ENCODE results near the gene VAV2. TPM values are rescaled to one million over a fixed set of nuclear protein-coding genes. Genes with fewer than 3 reads are reported as not detected.
A peak's percentile ranks its signal among the peaks of the same experiment; 100 is the strongest.

Gene VAV2
- total and polyA plus RNA-seq, 9 of the 15 experiments (the other 6 are each of a cell fraction or from before 2014, with no cell fraction given): 0.01 to 2.7 (median 1.0) TPM; not detected in 1

DNA sequence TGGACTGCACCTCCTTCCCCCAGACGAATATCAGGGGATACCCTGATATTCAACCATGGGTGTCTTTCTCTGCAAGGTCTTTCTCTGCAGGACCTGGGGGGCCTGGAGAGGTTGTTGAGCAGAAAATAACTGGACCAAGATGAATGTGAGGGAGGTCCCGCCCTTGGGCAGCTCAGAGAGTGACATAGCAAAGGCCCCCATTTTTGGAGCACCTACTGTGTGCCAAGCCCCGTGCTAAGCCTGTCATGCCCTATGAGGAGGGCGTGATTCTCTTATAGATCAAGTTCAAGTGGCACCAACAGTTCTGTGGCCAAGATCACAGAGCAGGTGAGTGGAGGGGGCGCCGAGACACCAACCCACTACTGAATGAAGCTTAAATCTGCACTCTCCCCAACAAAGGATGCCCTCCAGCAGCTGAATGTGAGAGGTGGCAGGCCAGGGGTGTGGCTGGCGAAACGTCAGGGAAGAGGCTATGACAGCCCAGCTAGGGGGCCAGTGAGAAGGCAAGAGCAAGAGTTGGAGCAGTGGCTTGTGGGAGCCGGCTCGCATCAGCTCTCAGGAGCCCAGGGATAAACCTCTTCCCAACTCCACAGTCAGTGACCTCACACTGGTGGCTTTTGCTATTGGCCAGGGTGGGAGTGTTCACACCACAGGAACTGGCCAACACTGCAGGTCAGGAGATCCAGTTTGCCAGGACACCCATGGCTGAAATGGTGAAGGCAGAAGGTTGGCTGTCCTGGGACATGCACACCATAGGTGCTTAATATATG, 259.3 kb downstream of the VAV2 start:
- Histone ChIP-seq H3K9ac (ENCODE audit: insufficient read depth in 1 of 2, low read depth in 2 of 2, low read length in 2 of 2) (no peak overlapping the region), H3K4me2 (ENCODE audit: insufficient read depth, low read length) (no peak overlapping the region), H3K27ac (ENCODE audit: extremely low read depth, low read depth, low read length) (no peak overlapping the region), H3K36me3 (ENCODE audit: control insufficient read depth, insufficient read depth, low read length) (no peaks in the 10 kb centered on the region), H4K20me1 (replicated peaks; ENCODE audit: control insufficient read depth, insufficient read depth, low read length) (peaks cover 8% of the 10 kb centered on the region; the same call in 1 of the 2 replicates), H3K9me1 (ENCODE audit: control insufficient read depth, insufficient read depth, low read length) (no peaks in the 10 kb centered on the region), H3K27me3 (ENCODE audit: control insufficient read depth in 2 of 2, insufficient read depth in 2 of 2, low read length in 2 of 2) (peaks cover 3 to 18% of the 10 kb centered on the region in 2 experiments; a peak in 4 of 5 replicates), H3K79me2 (ENCODE audit: control insufficient read depth, insufficient read depth, low read length) (no peaks in the 10 kb centered on the region), H2AFZ (ENCODE audit: low read depth, low read length) (no peak overlapping the region), H3K4me3 (no peak overlapping the region), H3K9me3 (replicated peaks; ENCODE audit: control insufficient read depth, insufficient read depth, low read depth, low read length) (no peaks in the 10 kb centered on the region), H3K4me1 (replicated peaks in 1 of 2; ENCODE audit: control insufficient read depth in 2 of 2, insufficient read depth in 2 of 2, low read length in 2 of 2) (peaks cover 0 to 13% of the 10 kb centered on the region in 2 experiments; a peak in 2 of 5 replicates)
- in situ Hi-C loops (cut with MboI) (loop anchor here (5.0 kb wide), 1 partner anchor 196 kb away; no protein-coding TSS in a partner anchor), intact Hi-C loops (cut with micrococcal nuclease) (no loop called here)
- ATAC-seq: peak; percentile 28; the same call in 1 of the 3 replicates
- BruUV-seq (replicated peaks): no TSS peak
- CTCF ChIA-PET (ENCODE audit: low intra/inter-chr PET ratio): no interaction called here
- no peak for FAIRE-seq
- 0% methylated on average over 10 of the region's 10 CpGs for WGBS (ENCODE audit: insufficient coverage, low coverage, missing lambda C conversion rate)
- TF ChIP-seq SREBF2 (CRISPR knock-in tag; IDR thresholded peaks at IDR 0.05) (no peak), KLF1 (tag; IDR thresholded peaks at IDR 0.05) (no peak), ZNF764 (CRISPR knock-in tag; IDR thresholded peaks at IDR 0.05; ENCODE audit: low read depth) (no peak), GATAD2A (IDR thresholded peaks at IDR 0.05) (no peak), NR1H2 (CRISPR knock-in tag; IDR thresholded peaks at IDR 0.05) (no peak), SPI1 (IDR thresholded peaks at IDR 0.05; ENCODE audit: borderline replicate concordance, low read depth, low read length) (no peak), HDAC2 (IDR thresholded peaks at IDR 0.05) (no peak), ZNF75A (CRISPR knock-in tag; IDR thresholded peaks at IDR 0.05) (no peak)
- TF ChIP-seq, protein P1, sequence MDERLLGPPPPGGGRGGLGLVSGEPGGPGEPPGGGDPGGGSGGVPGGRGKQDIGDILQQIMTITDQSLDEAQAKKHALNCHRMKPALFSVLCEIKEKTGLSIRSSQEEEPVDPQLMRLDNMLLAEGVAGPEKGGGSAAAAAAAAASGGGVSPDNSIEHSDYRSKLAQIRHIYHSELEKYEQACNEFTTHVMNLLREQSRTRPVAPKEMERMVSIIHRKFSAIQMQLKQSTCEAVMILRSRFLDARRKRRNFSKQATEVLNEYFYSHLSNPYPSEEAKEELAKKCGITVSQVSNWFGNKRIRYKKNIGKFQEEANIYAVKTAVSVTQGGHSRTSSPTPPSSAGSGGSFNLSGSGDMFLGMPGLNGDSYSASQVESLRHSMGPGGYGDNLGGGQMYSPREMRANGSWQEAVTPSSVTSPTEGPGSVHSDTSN (CRISPR knock-in tag; IDR thresholded peaks at IDR 0.05; ENCODE audit: low read depth): no peak
- TF ChIP-seq, protein P1 (tag; conservative IDR thresholded peaks at IDR 0.05; ENCODE audit: low read depth): no peak
- peak in 1 of 4 experiments; percentile 4 for DNase-seq (ENCODE audit: extremely low read depth in 1 of 4, low spot score in 3 of 4)
- POLR2A ChIA-PET: interaction anchor here (0.6 kb wide), 1 partner anchor 360 kb away, joined by 3 read pairs; no protein-coding TSS in a partner anchor

Measured in K562 (cell line).